ENCODE data around the gene GALNT16.

DNA sequence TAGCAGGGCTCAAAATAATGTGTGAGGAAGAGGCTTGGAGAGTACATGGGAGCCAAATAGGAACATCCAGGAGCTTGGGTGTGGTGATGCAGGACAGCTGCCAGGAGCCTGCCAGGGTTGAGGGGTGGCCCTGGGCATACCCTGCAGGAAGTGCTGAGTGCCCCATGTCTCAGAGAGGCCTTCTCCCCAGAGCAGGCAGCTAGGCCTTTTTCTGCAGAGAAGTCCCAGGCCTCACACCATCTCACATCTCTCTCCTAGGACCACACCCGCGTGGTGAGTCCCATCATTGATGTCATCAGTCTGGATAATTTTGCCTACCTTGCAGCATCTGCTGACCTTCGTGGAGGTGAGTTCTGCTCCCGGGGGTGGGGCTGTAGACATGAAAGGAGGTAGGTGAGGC lies 71.2 kb downstream of the GALNT16 start:
- TF ChIP-seq TEAD4 (IDR thresholded peaks at IDR 0.05) (no peak), EP300 (IDR thresholded peaks at IDR 0.05; ENCODE audit: borderline replicate concordance) (no peak), TAF1 (IDR thresholded peaks at IDR 0.05; ENCODE audit: low read depth) (no peak), CEBPB (IDR thresholded peaks at IDR 0.05) (no peak)
- TF ChIP-seq, protein P1, sequence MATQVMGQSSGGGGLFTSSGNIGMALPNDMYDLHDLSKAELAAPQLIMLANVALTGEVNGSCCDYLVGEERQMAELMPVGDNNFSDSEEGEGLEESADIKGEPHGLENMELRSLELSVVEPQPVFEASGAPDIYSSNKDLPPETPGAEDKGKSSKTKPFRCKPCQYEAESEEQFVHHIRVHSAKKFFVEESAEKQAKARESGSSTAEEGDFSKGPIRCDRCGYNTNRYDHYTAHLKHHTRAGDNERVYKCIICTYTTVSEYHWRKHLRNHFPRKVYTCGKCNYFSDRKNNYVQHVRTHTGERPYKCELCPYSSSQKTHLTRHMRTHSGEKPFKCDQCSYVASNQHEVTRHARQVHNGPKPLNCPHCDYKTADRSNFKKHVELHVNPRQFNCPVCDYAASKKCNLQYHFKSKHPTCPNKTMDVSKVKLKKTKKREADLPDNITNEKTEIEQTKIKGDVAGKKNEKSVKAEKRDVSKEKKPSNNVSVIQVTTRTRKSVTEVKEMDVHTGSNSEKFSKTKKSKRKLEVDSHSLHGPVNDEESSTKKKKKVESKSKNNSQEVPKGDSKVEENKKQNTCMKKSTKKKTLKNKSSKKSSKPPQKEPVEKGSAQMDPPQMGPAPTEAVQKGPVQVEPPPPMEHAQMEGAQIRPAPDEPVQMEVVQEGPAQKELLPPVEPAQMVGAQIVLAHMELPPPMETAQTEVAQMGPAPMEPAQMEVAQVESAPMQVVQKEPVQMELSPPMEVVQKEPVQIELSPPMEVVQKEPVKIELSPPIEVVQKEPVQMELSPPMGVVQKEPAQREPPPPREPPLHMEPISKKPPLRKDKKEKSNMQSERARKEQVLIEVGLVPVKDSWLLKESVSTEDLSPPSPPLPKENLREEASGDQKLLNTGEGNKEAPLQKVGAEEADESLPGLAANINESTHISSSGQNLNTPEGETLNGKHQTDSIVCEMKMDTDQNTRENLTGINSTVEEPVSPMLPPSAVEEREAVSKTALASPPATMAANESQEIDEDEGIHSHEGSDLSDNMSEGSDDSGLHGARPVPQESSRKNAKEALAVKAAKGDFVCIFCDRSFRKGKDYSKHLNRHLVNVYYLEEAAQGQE (IDR thresholded peaks at IDR 0.05; ENCODE audit: low read depth) = no peak

All from Ishikawa (cell line).